OCI-M1 (cell line): ENCODE measurements around the gene DCAKD.

Source experiments
- DNase-seq: peaks from one replicate; lab custom pipeline; 2025; lab: John Stamatoyannopoulos, UW

DCAKD gene

GRCh38 chr17:45051060-45051719, at the start of gene DCAKD:
Gene DCAKD (minus strand): TSS chr17:45051632. CDS start chr17:45034885, 16,747 bp downstream.
- DNase-seq: peak; percentile 96

GRCh38 chr17:45098869-45099616, 47.6 kb upstream of the DCAKD start:
- DNase-seq: peak; percentile 84

GRCh38 chr17:45098081-45098868, 46.8 kb upstream of the DCAKD start:
- DNase-seq: no peak

GRCh38 chr17:45096926-45097325, 45.5 kb upstream of the DCAKD start:
- no peak for DNase-seq

- peak; percentile 32 for DNase-seq
Measured at GRCh38 chr17:45096141-45096540, 44.7 kb upstream of the DCAKD start.

GRCh38 chr17:45093444-45094110, 42.1 kb upstream of the DCAKD start:
- DNase-seq: no peak

- DNase-seq: no peak
Measured at GRCh38 chr17:45092911-45093430, 41.5 kb upstream of the DCAKD start.

- no peak for DNase-seq
Measured at GRCh38 chr17:45091778-45092425, 40.5 kb upstream of the DCAKD start.

- DNase-seq: no peak
Measured at GRCh38 chr17:45090711-45091110, 39.3 kb upstream of the DCAKD start.

- no peak for DNase-seq
Measured at GRCh38 chr17:45088741-45089140, 37.3 kb upstream of the DCAKD start.

- DNase-seq: no peak
Measured at GRCh38 chr17:45087978-45088377, 36.5 kb upstream of the DCAKD start.

GRCh38 chr17:45087504-45087975, 36.1 kb upstream of the DCAKD start:
- DNase-seq: no peak

- DNase-seq: no peak
Measured at GRCh38 chr17:45086865-45087503, 35.6 kb upstream of the DCAKD start.

- no peak for DNase-seq
Measured at GRCh38 chr17:45086391-45086790, 35.0 kb upstream of the DCAKD start.

- no peak for DNase-seq
Measured at GRCh38 chr17:45081047-45081703, 29.7 kb upstream of the DCAKD start.

- peak; percentile 59 for DNase-seq
Measured at GRCh38 chr17:45077643-45078042, 26.2 kb upstream of the DCAKD start.

- DNase-seq: peak; percentile 31
Measured at GRCh38 chr17:45073414-45074070, 22.1 kb upstream of the DCAKD start.

- no peak for DNase-seq
Measured at GRCh38 chr17:45070809-45071208, 19.4 kb upstream of the DCAKD start.

- DNase-seq: no peak
Measured at GRCh38 chr17:45070001-45070400, 18.6 kb upstream of the DCAKD start.

- no peak for DNase-seq
Measured at GRCh38 chr17:45067637-45068036, 16.2 kb upstream of the DCAKD start.
